GM18505 (cell line): Measurements from ENCODE around the gene ITGAE.
"Not testable (repeated sequence)": the region's sequence is repeated elsewhere in the genome, so short reads cannot be mapped to it uniquely, and the experiment has no call there.

ENCODE experiments used
- ATAC-seq: cut with Tn5 transposase; IDR thresholded peaks from one replicate; pipeline ENCODE4 v1.9.1; 2021; ENCODE audit not compliant: unreplicated experiment
- POLR2A ChIP-seq: IDR thresholded peaks from 4 replicates; pipeline ENCODE4 v1.6.1; 2011; ENCODE audit warnings: borderline replicate concordance; ENCODE audit not compliant: insufficient read depth, insufficient read length; ENCODE audit errors: extremely low read depth

ITGAE gene

GRCh38 chr17:3748576-3748975, 52.4 kb downstream of the ITGAE start:
- no peak for TF ChIP-seq POLR2A
- no peak for ATAC-seq

- TF ChIP-seq POLR2A: no peak
- ATAC-seq: no peak
Measured at GRCh38 chr17:3747805-3748204, 53.2 kb downstream of the ITGAE start.

- ATAC-seq: no peak
- TF ChIP-seq POLR2A: no peak
Measured at GRCh38 chr17:3745071-3745470, 55.9 kb downstream of the ITGAE start.

- no peak for ATAC-seq
- TF ChIP-seq POLR2A: no peak
Measured at GRCh38 chr17:3744014-3744413, 57.0 kb downstream of the ITGAE start.

- ATAC-seq: no peak
- no peak for TF ChIP-seq POLR2A
Measured at GRCh38 chr17:3740611-3741073, 60.3 kb downstream of the ITGAE start.

- ATAC-seq: no peak
- no peak for TF ChIP-seq POLR2A
Measured at GRCh38 chr17:3739422-3740124, 61.4 kb downstream of the ITGAE start.

GRCh38 chr17:3738562-3739295, 62.3 kb downstream of the ITGAE start:
- ATAC-seq: no peak
- no peak for TF ChIP-seq POLR2A

- TF ChIP-seq POLR2A: no peak
- ATAC-seq: no peak
Measured at GRCh38 chr17:3735515-3735914, 65.5 kb downstream of the ITGAE start.

GRCh38 chr17:3734911-3735276, 66.1 kb downstream of the ITGAE start:
- ATAC-seq: not testable (repeated sequence)

GRCh38 chr17:3732210-3732621, 68.8 kb downstream of the ITGAE start:
- ATAC-seq: peak; percentile 64
- no peak for TF ChIP-seq POLR2A

GRCh38 chr17:3730881-3731429, 70.0 kb downstream of the ITGAE start:
- no peak for TF ChIP-seq POLR2A
- no peak for ATAC-seq

GRCh38 chr17:3729881-3730280, 71.1 kb downstream of the ITGAE start:
- ATAC-seq: no peak
- TF ChIP-seq POLR2A: no peak

- ATAC-seq: not testable (repeated sequence)
Measured at GRCh38 chr17:3728099-3728498, 72.9 kb downstream of the ITGAE start.

- no peak for TF ChIP-seq POLR2A
- ATAC-seq: no peak
Measured at GRCh38 chr17:3727041-3727440, 73.9 kb downstream of the ITGAE start.
